ENCODE data around the gene CSTF3.
A peak's percentile ranks its signal among the peaks of the same experiment; 100 is the strongest.
"Not testable (repeated sequence)": the region's sequence is repeated elsewhere in the genome, so short reads cannot be mapped to it uniquely, and the experiment has no call there.

The CSTF3 gene
- long read RNA-seq, donor 1, transcript CSTF3-202 (2 exons, 715 nt) = major isoform, 29 of 63 reads
- long read RNA-seq, donor 1, transcript CSTF3-203 (3 exons, 1,132 nt) = minor isoform, 24 of 63 reads
- long read RNA-seq, donor 1, partial matches to known transcripts = 9 of 63 reads
- long read RNA-seq, donor 1, other reads (novel, unspliced or antisense) = 0 of 63 reads
- long read RNA-seq, donor 2, transcript CSTF3-203 (3 exons, 1,132 nt) = major isoform, 12 of 17 reads
- long read RNA-seq, donor 2, partial matches to known transcripts = 0 of 17 reads
- long read RNA-seq, donor 2, other reads (novel, unspliced or antisense) = 0 of 17 reads
- long read RNA-seq, donor 3, transcript CSTF3-203 (3 exons, 1,132 nt) = minor isoform, 9 of 26 reads
- long read RNA-seq, donor 3, transcript CSTF3-202 (2 exons, 715 nt) = major isoform, 16 of 26 reads
- long read RNA-seq, donor 3, partial matches to known transcripts = 0 of 26 reads
- long read RNA-seq, donor 3, other reads (novel, unspliced or antisense) = 0 of 26 reads
- long read RNA-seq, donor 4, transcript CSTF3-202 (2 exons, 715 nt) = major isoform, 22 of 45 reads
- long read RNA-seq, donor 4, transcript CSTF3-203 (3 exons, 1,132 nt) = minor isoform, 20 of 45 reads
- long read RNA-seq, donor 4, partial matches to known transcripts = 0 of 45 reads
- long read RNA-seq, donor 4, other reads (novel, unspliced or antisense) = 0 of 45 reads
- long read RNA-seq, donor 5, transcript CSTF3-202 (2 exons, 715 nt) = minor isoform, 14 of 44 reads
- long read RNA-seq, donor 5, transcript CSTF3-203 (3 exons, 1,132 nt) = major isoform, 27 of 44 reads
- long read RNA-seq, donor 5, partial matches to known transcripts = 0 of 44 reads
- long read RNA-seq, donor 5, other reads (novel, unspliced or antisense) = 0 of 44 reads
- long read RNA-seq, donor 6, transcript CSTF3-202 (2 exons, 715 nt) = minor isoform, 12 of 36 reads
- long read RNA-seq, donor 6, transcript CSTF3-203 (3 exons, 1,132 nt) = major isoform, 21 of 36 reads
- long read RNA-seq, donor 6, partial matches to known transcripts = 0 of 36 reads
- long read RNA-seq, donor 6, other reads (novel, unspliced or antisense) = 0 of 36 reads
- long read RNA-seq, donor 7, transcript CSTF3-201 (21 exons, 2,797 nt) = minor isoform, 5 of 63 reads
- long read RNA-seq, donor 7, transcript CSTF3-203 (3 exons, 1,132 nt) = major isoform, 26 of 63 reads
- long read RNA-seq, donor 7, transcript CSTF3-202 (2 exons, 715 nt) = minor isoform, 12 of 63 reads
- long read RNA-seq, donor 7, partial matches to known transcripts = 20 of 63 reads
- long read RNA-seq, donor 7, other reads (novel, unspliced or antisense) = 0 of 63 reads
- long read RNA-seq, donor 8, transcript CSTF3-202 (2 exons, 715 nt) = minor isoform, 20 of 60 reads
- long read RNA-seq, donor 8, transcript CSTF3-203 (3 exons, 1,132 nt) = major isoform, 34 of 60 reads
- long read RNA-seq, donor 8, partial matches to known transcripts = 5 of 60 reads
- long read RNA-seq, donor 8, other reads (novel, unspliced or antisense) = 0 of 60 reads

DNA sequence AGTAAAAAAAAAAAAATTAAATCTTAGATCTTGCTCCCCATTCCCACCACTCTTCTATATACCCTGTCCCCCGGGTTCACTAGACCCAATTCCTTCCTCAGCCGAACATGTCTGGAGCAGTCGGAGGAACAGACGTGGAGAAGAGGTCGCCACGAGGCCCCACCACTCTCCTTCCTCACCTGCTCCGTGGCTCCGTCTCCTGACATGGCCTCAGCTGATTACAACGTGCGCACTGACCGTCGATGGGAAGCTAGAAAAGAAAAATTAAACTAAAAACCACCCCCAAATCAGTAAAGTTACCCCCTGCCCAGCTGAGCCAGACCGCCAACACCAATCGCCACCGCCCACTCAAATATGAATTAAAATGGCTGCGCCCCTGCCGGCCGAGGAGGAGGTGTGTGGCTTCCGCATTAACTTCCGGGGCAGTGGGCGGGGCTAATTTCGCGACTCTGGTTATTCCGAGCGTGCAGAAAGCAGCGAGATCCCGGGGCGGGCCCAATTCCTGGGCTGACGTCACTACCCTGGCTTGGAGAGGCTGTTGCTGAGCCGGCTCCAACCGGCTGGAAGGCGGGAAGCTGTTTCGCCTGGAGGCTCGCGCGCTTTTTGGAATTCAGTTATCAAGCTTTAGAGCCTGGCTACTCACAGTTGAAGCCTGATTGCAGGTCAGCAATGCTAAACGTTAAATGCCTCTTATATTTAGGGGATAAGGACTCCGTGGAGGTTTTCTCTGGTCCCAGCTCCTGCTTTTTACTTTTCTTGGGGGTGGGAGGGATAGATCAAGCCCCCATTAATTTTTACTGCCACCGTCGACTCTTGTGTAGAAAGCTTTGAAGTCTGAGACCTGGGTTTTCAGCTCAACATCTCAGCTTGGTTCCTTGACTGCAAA lies at the start of gene CSTF3:
CSTF3 (minus strand) TSS at position 361 of the 886 bp plus-strand sequence; CDS start at position 206, 155 bp downstream.
- peak; percentile 95 for DNase-seq

DNA sequence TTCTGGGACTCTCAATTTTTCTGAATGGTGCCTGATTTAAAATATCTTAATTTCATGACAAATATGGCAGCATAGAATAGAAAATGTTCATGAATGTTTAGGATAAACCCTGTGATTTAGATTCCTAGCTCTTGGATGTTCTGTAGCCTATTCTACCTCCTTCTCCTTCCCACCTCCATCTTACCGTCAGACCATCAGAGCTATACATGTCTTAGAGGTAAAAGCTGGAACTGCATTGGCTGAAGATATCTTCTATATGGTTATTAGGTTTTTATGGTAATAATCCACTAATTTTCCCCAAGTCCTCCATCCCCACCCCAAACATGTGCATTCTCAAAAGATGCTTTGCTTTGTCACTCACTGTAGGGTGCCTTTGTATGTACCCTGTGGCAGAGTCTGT lies 46.9 kb upstream of the CSTF3 start:
- no peak for DNase-seq

DNA sequence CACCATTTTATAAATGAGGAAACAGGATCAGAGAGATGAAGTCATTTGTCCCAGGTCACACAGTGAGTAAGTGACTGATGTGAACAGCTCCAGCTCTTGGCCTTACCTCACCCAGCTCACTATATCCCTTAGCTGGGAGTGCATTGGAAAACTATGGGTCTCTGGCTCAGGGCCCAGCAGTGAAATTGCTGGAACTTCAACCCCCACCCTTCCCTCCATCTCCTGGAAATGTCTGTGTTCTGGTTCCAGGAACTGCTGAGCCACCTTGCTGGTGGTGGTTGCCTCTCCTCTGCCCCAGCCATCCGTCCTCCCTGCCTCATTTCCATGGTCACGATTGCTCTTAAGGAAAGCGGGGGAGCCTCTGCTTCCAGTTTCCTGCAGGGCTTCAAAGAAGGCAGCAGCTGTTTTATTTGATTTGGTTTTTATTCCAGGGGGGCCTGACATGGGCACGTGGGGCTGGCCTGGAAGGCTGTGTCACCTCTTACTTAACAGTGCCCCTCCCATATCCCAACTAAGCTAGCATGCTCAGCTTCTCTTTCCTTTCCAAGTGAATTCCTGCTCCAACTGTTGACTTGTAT lies 46.2 kb upstream of the CSTF3 start:
- DNase-seq = peak; percentile 4

DNA sequence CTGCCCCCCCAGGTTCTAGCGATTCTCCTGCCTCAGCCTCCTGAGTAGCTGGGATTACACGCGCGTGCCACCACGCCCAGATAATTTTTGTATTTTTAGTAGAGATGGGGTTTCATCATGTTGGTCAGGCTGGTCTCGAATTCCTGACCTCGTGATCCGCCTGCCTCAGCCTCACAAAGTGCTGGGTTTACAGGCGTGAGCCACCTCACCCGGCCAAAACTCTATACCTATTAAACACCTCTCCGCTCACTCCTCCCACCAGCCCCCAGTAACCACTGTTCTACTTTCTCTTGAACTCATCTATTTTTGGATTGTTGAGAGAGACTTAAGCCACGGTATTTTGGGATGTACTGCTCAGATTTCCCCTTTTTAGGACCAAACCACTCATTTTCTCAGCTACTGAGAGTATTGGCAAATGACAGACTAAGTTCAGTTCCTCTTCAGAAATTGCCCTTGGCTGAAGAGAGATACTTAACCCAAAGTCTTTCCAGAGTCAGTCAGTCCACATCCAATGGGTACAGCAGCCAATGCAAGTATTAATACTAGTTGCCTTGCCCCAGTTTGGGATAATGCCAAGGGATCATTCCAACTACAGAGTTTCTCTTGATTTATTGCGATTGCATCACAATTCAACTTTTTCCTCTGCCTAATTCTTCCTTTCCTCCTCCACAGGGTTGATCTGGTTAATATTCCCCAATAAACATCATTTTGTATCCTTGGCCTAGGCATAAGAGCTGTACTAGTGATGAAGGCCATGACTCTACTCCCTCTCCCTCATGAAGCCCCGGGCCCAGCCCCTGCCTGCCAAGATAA lies 36.8 kb upstream of the CSTF3 start:
- no peak for DNase-seq

DNA sequence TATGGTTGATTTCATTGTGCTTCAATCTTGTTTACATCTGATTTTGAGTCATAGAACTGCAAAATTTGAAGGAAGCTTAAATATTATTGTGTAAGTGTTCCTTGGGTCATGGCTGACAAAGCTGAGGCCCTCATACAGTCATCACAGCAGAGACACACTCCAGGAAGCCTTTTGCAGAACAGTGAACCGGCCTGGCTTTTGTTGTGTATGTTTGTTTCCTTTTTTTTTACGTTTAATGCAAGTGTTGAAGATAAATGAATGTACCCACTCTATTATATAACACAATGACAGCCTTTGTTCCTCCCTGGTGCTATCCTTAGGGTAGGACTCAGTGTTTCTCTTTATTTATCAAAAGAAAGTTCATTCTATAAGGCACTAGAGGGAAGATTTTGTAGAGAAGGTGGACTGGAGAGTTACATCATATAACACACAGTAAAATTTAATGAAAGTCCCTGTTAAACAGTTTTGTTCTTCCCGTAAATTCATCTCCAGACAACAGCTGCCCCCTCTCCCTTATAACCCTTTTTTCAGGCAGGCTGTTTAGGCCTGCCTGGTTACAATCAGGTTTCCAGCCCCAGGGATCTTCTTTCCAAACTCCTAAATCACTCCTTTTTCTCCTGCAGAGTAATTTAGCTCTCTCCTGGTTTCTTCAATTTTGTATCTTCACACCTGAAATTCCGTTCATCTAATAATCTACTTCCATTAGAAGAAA lies 34.3 kb upstream of the CSTF3 start:
- peak; percentile 5 for DNase-seq

DNA sequence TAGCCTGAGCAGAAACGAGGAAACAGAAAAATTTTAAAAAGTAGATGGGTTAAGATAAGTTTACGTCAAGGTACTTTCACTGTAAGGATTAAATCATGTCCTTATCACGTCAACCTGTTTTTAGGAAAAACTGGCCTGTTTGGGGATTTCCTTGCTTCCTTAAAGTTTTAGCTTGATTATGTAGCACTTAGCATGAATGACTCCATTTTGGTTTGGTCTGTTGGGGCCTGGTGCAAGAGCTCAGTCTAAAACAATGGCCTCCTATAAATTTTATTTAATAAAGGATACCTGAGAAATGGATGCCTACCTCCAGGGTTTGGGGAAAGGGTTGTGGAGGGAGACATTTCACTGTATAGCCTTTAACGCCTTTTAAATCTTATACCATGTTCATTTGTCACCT lies 33.2 kb upstream of the CSTF3 start:
- DNase-seq = no peak

DNA sequence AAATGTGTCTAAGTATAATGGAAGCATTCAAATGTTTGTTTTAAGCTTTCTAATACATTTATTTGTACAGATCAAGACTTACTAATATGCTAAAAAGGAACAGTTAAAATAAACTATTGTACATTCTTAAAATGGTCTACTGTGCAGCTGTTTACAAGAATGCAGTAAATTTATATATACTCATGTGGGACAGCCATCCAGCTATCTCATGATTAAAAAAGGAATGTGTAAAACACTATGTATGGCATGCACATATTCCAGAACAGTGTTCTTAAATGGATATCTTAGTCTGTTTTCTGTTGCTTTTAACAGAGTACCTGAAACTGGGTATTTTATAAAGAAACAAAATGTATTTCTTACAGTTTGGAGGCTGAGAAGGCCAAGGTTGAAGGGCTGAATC lies 30.2 kb upstream of the CSTF3 start:
- DNase-seq = no peak

DNA sequence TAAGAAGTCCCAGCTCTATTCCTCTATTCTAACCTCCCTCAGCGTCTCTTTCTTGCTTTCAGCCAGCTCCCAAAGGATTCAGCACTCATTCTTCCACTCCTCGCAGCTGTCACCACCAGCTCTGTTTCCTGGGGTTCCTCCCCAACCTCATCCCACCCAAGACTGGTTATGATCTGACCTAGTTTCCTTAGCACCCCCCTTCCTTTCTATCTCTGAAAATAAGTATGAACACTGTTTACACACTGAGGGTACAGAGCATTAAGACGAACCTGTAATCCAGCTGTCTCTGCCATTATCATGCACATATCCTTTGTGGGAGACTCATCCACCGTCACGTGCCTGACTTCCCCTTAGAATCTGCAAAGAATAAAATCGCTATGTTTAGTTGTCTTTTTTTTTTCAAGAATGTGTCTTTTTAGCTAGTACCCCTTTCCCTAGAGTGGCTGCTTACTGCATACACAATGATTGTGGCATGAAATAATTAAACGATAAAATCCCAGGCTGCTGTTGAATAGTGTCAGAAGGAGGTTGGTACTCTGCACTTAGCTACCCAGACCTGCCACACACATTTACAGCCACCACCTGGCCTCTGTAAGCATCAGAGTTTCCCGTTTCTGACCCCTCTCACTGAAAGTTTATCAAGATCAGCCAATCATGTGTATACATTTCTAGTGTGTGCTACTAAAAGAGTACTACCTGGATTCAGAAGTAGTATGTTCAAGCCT lies 26.9 kb upstream of the CSTF3 start:
- DNase-seq = no peak

DNA sequence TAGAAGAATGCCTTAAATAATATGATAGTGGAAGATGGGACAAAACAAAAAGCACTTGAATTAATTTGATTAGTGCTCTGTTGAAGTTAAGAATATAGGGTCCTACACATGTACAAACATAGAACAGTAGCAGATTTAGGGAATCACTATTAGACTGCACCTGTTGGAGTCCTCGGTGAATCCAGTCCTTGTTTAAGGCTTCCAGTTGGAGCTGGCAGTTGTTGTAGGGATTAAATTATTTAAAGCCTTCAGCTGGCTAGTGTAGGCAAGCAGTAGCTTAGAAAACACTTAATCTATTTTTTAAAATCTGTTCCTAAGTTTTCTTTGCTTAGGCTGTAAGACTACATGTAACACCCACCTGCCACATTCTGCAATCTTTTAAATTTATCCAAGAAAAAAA lies 24.5 kb upstream of the CSTF3 start:
- DNase-seq = no peak

DNA sequence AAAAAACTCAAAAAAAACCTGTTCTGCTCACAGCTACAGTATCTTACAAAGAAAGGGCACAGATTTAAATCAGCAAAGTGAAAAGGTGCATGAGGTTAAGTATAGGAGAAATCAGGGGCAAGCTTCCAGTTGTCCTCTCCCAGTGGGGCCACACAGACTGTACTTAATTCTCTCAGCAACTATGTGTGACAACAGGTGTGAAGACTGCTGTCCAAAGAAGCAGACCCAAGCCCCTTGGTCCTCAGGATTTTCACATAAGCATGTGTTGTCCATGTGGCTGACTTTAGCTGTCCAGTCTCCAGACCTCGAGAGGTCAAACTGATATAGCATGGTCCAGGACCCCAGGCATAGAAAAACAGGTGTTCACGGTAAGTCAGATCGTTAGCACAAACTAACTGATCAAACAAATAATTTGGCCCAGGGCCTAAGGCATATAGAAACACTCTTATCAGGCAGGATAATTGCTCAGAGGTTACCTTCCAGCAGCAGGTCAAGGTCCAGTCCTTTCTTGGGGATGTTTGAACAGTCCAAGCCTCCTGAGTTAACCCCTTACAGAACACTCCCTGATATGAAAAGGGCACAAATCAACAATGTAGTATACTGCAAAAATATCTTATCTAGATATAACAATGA lies 21.1 kb upstream of the CSTF3 start:
- no peak for DNase-seq

DNA sequence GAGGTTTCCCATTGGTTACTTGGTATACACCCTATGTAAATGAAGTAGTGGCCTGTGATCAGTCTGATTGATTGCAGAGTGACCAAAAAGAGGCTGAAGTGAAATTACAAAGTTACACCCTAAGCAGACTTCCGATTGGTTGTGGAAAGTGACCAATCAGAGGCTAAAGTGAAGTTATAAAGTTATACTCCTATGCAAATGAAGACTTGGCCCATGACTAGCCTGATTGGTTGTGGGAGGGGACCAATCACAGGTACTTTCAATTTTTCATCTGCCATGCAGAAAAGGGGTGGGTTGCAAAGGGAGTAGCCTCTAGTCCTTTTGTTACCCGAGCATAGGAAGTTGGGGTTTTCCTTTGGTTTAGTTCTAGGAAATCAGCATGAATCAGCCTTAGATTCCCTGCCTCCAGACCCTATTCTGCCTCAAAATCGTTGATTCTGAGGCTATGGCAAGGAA lies 18.1 kb upstream of the CSTF3 start:
- no peak for DNase-seq

DNA sequence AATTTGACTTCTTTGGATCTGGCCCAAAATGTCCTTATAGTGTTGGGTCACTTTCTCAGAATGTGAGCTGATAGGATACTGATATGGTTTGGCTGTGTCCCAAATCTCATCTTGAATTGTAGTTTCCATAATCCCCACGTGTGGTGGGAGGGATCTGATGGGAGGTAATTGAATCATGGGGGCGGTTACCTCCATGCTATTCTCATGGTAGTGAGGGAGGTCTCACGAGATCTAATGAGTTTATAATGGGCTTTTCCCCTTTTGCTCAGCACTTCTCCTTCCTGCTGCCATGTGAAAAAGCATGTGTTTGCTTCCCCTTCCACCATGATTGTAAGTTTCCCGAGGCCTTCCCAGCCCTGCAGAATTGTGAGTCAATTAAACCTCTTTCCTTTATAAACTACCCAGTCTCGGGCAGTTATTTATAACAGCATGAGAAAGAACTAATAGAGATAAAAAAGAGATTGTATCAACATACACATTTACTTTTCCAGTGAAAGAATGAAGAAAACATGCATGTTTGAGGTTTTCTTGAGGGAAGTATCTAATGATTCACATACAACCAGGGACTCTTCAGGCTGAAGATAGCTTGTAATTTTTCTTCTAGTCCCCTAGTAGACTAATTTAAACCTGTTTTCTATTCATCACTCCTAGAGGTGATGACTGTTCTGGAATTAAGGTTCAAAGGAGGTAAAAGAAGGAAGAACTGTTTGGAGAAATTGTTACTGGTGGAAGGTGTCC lies 17.3 kb upstream of the CSTF3 start:
- DNase-seq = no peak

DNA sequence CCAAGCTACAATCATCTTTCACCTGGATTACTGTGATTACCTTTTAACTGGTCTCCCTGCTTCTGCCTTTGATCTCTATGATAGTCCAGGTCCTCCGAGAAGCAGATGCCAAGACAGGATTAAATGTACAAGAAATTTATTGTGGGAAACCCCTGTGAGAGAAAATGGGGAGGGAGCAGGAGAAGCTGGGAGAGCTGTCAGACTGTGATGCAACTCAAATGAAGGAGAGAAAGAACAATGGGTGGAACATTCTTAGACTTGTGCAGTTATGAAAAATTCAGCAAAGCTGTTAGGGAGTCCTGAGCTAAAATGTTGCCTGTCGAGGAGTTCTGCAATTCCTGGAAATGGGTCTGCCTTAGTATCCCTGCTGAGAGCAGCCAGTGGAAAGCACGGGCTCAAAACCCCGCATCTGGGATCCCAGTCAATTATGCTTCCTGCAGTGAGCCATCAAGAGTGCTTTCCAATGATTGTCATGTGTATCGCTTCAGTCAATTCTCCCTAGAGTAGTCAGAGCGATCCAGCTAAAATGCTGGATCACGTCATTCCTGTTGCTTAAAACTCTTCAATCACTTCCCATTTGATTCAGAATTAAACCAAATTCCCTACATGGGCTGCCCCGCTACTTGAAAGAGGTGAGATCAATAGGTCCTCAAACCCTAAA lies 16.5 kb upstream of the CSTF3 start:
- no peak for DNase-seq

DNA sequence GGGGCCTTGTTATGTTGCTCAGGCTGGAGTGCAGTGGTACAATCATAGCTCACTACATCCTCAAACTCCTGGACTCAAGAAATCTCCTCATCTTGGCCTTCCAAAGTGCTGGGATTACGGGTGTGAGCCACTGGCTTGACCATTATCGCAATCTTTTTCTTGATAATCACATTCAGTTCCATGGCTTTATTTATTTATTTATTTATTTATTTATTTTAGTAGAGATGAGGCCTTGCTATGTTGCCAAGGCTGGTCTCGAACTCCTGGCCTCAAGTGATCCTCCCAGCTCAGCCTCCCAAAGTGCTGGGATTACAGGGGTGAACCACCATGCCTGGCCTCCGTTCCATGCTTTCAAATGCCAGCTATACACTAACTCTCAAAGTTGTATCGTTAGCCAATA lies 15.5 kb upstream of the CSTF3 start:
- not testable (repeated sequence) for DNase-seq

DNA sequence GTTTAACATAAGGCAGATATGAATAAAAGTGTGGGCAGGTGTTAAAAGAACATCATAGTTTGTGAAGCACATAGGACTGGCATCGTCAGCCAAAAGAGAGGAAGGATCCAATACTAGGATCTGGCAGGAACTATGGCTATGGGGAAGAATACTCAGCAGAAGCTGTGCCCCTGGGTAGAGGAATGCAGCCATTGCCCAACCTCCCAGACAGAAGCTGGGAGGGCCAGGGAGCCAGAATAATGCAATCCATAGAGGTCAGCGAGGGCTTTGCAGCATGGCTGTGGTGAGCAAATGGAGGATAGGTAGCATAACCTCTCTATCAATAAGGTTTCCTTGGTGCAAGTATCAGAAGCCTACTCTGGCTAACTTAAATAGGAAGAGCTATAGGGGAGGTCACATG lies 11.7 kb upstream of the CSTF3 start:
- DNase-seq = no peak

DNA sequence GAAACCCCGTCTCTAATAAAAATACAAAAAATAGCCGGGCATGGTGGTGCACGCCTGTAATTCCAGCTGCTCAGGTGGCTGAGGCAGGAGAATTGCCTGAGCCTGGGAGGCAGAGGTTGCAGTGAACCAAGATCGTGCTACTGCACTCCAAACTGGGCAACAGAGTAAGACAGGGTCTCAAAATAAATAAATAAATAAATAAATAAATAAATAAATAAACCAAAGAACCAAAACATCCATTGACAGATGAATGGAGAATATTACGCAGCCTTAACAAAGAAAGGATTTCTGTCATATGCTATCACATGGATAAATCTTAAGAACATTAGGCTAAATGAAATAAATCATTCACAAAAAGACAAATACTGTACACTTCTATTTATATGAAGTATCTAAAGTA lies 11.1 kb upstream of the CSTF3 start:
- DNase-seq = no peak

Measured in right kidney (tissue), 9 donors.